Lower lobe of right lung (tissue), 2 donors: ENCODE data around the gene ELOVL3. TPM values are rescaled to one million over a fixed set of nuclear protein-coding genes. Genes with fewer than 3 reads are reported as not detected.

Source experiments
- ATAC-seq, 2 donors: fragments of 200-7000 bp; cut with Tn5 transposase; one replicate each; pipeline ENCODE4 v1.9.1; 2020 to 2022; ENCODE audit warnings: mild to moderate bottlenecking in 2 of 2, moderate library complexity in 2 of 2
- DNase-seq: peaks from one replicate; pipeline ENCODE4 v3.0.0-alpha.2; 2020
- H3K27ac ChIP-seq: fragments of 200-600 bp; one replicate; pipeline ENCODE4 v1.8.0; 2022
- H3K27me3 ChIP-seq: fragments of 200-600 bp; one replicate; pipeline ENCODE4 v1.8.0; 2022; ENCODE audit warnings: low read depth
- H3K36me3 ChIP-seq: fragments of 200-600 bp; one replicate; pipeline ENCODE4 v1.8.0; 2022; ENCODE audit warnings: mild to moderate bottlenecking
- H3K4me1 ChIP-seq: fragments of 200-600 bp; one replicate; pipeline ENCODE4 v1.8.0; 2022
- H3K4me3 ChIP-seq: fragments of 200-600 bp; one replicate; pipeline ENCODE4 v1.8.0; 2022; ENCODE audit warnings: mild to moderate bottlenecking
- H3K9me3 ChIP-seq: fragments of 200-600 bp; one replicate; pipeline ENCODE4 v1.8.0; 2022
- CTCF ChIP-seq: fragments of 200-600 bp; IDR thresholded peaks from one replicate; pipeline ENCODE4 v1.8.0; 2022; ENCODE audit warnings: antibody characterized with exemption, mild to moderate bottlenecking
- intact Hi-C: fragments of 100-400 bp; cut with DNase I; formaldehyde crosslinking; loops from one replicate; pipeline ENCODE4 v1.11.0; 2022
- total RNA-seq: library from RNA; stranded (reverse); fragmentation: NEBNext Ultra II Directional; extraction: Animal tissue kit (Norgen Biotek cat#: 25700); gene quantifications from one replicate; pipeline ENCODE4 v1.2.1, GENCODE V29; 2021
- donor health status: DM: no; HTN: yes; CAD: no; lungs with severe emphysema.

Gene ELOVL3
- total RNA-seq, 1 donor from 2014 or later = 0.92 TPM

GRCh38 chr10:102262744-102263370 lies 36.8 kb downstream of the ELOVL3 start:
- Histone ChIP-seq H3K9me3 (no peaks in the 10 kb centered on the region), H3K36me3 (peaks cover 43% of the 10 kb centered on the region), H3K4me1 (peaks cover 30% of the 10 kb centered on the region), H3K27me3 (no peaks in the 10 kb centered on the region), H3K4me3 (no peak overlapping the region), H3K27ac (no peak overlapping the region)
- intact Hi-C loops = no loop called here
- ATAC-seq (no peak), DNase-seq (no peak)
- TF ChIP-seq CTCF = no peak

- no peaks in the 10 kb centered on the region for H3K27me3 ChIP-seq
- no peak overlapping the region for H3K4me3 ChIP-seq
- no peak for DNase-seq
- TF ChIP-seq CTCF = no peak
- ATAC-seq = no peak
- no peak overlapping the region for H3K27ac ChIP-seq
- peaks cover 35% of the 10 kb centered on the region for H3K36me3 ChIP-seq
- intact Hi-C loops = no loop called here
- H3K4me1 ChIP-seq = peaks cover 45% of the 10 kb centered on the region
- no peaks in the 10 kb centered on the region for H3K9me3 ChIP-seq
Measured at GRCh38 chr10:102264371-102264770, 38.3 kb downstream of the ELOVL3 start.

GRCh38 chr10:102266670-102267069 lies 40.6 kb downstream of the ELOVL3 start:
- H3K4me3 ChIP-seq = no peak overlapping the region
- no peak for DNase-seq
- peaks cover 14% of the 10 kb centered on the region for H3K36me3 ChIP-seq
- H3K27ac ChIP-seq = no peak overlapping the region
- H3K4me1 ChIP-seq = peaks cover 49% of the 10 kb centered on the region
- intact Hi-C loops = no loop called here
- ATAC-seq = peak in 1 of 2 donors; percentile 49
- no peaks in the 10 kb centered on the region for H3K9me3 ChIP-seq
- no peak for TF ChIP-seq CTCF
- H3K27me3 ChIP-seq = no peaks in the 10 kb centered on the region

- DNase-seq = no peak
- Histone ChIP-seq H3K4me1 (peaks cover 40% of the 10 kb centered on the region), H3K36me3 (peaks cover 3% of the 10 kb centered on the region), H3K4me3 (no peak overlapping the region), H3K9me3 (no peaks in the 10 kb centered on the region), H3K27me3 (no peaks in the 10 kb centered on the region), H3K27ac (no peak overlapping the region)
- intact Hi-C loops = no loop called here
- no peak for TF ChIP-seq CTCF
- ATAC-seq = peak in 1 of 2 donors; percentile 48
Measured at GRCh38 chr10:102267748-102268147, 41.6 kb downstream of the ELOVL3 start.

- intact Hi-C loops = no loop called here
- Histone ChIP-seq H3K4me1 (peaks cover 38% of the 10 kb centered on the region), H3K27ac (no peak overlapping the region), H3K27me3 (no peaks in the 10 kb centered on the region), H3K36me3 (no peaks in the 10 kb centered on the region), H3K9me3 (no peaks in the 10 kb centered on the region), H3K4me3 (no peak overlapping the region)
- no peak for TF ChIP-seq CTCF
- no peak for ATAC-seq
- DNase-seq = no peak
Measured at GRCh38 chr10:102268375-102268888, 42.3 kb downstream of the ELOVL3 start.
